Gastrocnemius medialis (tissue), 4 donors: ENCODE measurements around the gene LPCAT1. TPM values are rescaled to one million over a fixed set of nuclear protein-coding genes. Genes with fewer than 3 reads are reported as not detected.

Source experiments
- ATAC-seq, 2 donors: fragments of 150-250 bp; one replicate each; pipeline ENCODE4 v1.9.1; 2016
- DNase-seq, 2 donors: peaks; one replicate each; pipeline ENCODE4 v3.0.0-alpha.2; 2019
- H3K27ac ChIP-seq, 4 donors: fragments of 200-600 bp; sonication (generic); 1 replicate in 1 of 4; 2 replicates in 3 of 4; pipeline ENCODE4 v1.5.1; 2016 to 2018; ENCODE audit warnings: mild to moderate bottlenecking in 2 of 4, moderate library complexity in 1 of 4
- H3K27me3 ChIP-seq, 3 donors: fragments of 200-600 bp; sonication (generic) in 2 of 3; 1 replicate in 1 of 3; 2 replicates in 2 of 3; pipeline versions ENCODE4 v1.5.1 to v1.6.0; 2016 to 2019; ENCODE audit warnings: mild to moderate bottlenecking in 1 of 3, moderate library complexity in 1 of 3
- H3K36me3 ChIP-seq, 2 donors: fragments of 200-600 bp; sonication (generic) in 1 of 2; one replicate each; pipeline ENCODE4 v1.5.1; 2017 to 2018
- H3K4me1 ChIP-seq, 2 donors: fragments of 200-600 bp; sonication (generic) in 1 of 2; one replicate each; pipeline ENCODE4 v1.5.1; 2016 to 2017; ENCODE audit warnings: mild to moderate bottlenecking in 2 of 2
- H3K4me3 ChIP-seq, 4 donors: fragments of 200-600 bp; sonication (generic) in 3 of 4; 1 replicate in 1 of 4; 2 replicates in 3 of 4; pipeline ENCODE4 v1.5.1; 2016 to 2019; ENCODE audit warnings: mild to moderate bottlenecking in 2 of 4
- H3K9me3 ChIP-seq, 3 donors: fragments of 200-600 bp; sonication (generic) in 2 of 3; 1 replicate in 1 of 3; 2 replicates in 2 of 3; pipeline ENCODE4 v1.5.1; 2016 to 2019
- POLR2A ChIP-seq, 2 donors: fragments of 450-650 bp; IDR thresholded peaks; one replicate each; pipeline ENCODE4 v1.6.1; 2017; ENCODE audit warnings: antibody characterized with exemption in 2 of 2, mild to moderate bottlenecking in 2 of 2, moderate library complexity in 2 of 2
- in situ Hi-C, 4 donors: fragments of 200-750 bp; cut with MboI; loops; one replicate each; pipeline versions ENCODE4 v1.15.0 to v1.8.0; 2017; ENCODE audit warnings: low sequenced_read_pairs in 4 of 4
- intact Hi-C: fragments of 100-400 bp; cut with DNase I; formaldehyde crosslinking; loops from one replicate; pipeline ENCODE4 v1.15.1; 2023; ENCODE audit warnings: low total_unique reads
- total RNA-seq, 4 donors: library from RNA; depleted of rRNA; stranded (reverse); fragments of >200 nt; gene quantifications; one replicate each; pipeline versions ENCODE4 v1.1.0 to v1.2.3, GENCODE V29; 2016
- TF ChIP-seq, protein P1 (sequence below), 5 experiments: fragments of 450-650 bp in 3 of 5; fragments of 200-600 bp in 2 of 5; sonication (generic) in 2 of 5; IDR thresholded peaks in 4 of 5; conservative IDR thresholded peaks in 1 of 5; 1 replicate in 4 of 5; 2 replicates in 1 of 5; pipeline ENCODE4 v1.5.1; 2016 to 2019; ENCODE audit warnings: antibody characterized with exemption in 5 of 5, mild to moderate bottlenecking in 3 of 5, moderate library complexity in 3 of 5

The LPCAT1 gene
- total RNA-seq, 4 donors from 2014 or later: 1.4 to 9.2 (median 4.2) TPM

GRCh38 chr5:1418238-1418920, 105.4 kb downstream of the LPCAT1 start:
- intact Hi-C loops (no loop called here), in situ Hi-C loops (no loop called here)
- Histone ChIP-seq H3K27ac (no peak overlapping the region), H3K27me3 (peaks cover under 1 to 6% (median under 1%) of the 10 kb centered on the region in 3 donors), H3K9me3 (no peaks in the 10 kb centered on the region), H3K4me3 (no peak overlapping the region), H3K4me1 (no peaks in the 10 kb centered on the region), H3K36me3 (no peaks in the 10 kb centered on the region)
- ATAC-seq (no peak), DNase-seq (no peak)
- TF ChIP-seq, protein P1, sequence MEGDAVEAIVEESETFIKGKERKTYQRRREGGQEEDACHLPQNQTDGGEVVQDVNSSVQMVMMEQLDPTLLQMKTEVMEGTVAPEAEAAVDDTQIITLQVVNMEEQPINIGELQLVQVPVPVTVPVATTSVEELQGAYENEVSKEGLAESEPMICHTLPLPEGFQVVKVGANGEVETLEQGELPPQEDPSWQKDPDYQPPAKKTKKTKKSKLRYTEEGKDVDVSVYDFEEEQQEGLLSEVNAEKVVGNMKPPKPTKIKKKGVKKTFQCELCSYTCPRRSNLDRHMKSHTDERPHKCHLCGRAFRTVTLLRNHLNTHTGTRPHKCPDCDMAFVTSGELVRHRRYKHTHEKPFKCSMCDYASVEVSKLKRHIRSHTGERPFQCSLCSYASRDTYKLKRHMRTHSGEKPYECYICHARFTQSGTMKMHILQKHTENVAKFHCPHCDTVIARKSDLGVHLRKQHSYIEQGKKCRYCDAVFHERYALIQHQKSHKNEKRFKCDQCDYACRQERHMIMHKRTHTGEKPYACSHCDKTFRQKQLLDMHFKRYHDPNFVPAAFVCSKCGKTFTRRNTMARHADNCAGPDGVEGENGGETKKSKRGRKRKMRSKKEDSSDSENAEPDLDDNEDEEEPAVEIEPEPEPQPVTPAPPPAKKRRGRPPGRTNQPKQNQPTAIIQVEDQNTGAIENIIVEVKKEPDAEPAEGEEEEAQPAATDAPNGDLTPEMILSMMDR (IDR thresholded peaks at IDR 0.05 in 4 of 5, conservative IDR thresholded peaks at IDR 0.05 in 1 of 5): no peak

DNA sequence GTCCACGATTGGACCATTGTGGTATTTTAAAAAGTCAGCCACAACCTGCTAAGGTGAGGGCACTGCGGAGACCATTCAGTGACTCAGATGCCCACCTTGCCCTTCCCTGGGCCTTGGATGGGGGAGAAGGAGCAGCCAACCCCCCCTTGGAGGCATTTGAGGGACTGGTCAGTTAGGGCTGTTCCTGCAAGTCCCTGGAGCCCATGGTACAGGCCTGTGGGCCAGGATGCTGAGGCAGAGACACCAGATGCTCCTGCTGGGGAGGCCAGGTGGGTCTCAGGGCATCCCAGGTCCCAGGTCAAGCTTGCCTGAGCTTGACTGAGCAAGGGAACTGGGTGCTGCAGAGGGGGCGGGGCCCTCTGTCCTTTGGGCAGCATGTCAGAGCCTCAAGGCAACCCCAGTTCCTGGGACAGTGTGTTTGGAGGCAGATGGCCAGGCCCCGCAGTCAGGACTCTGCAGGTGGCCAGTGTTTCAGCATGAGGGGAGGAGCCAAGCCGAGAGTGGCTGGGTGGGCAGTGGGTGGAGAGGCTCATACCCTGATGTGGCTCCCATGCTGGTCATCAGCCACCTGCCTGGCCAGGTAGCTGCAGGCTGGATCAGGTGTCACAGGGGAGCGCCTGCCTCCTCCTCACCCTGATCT, 106.1 kb downstream of the LPCAT1 start:
- Histone ChIP-seq H3K4me1 (no peaks in the 10 kb centered on the region), H3K27ac (no peak overlapping the region), H3K27me3 (peaks cover 4 to 10% (median 5%) of the 10 kb centered on the region in 3 donors), H3K9me3 (no peaks in the 10 kb centered on the region), H3K4me3 (no peak overlapping the region), H3K36me3 (no peaks in the 10 kb centered on the region)
- DNase-seq: no peak
- intact Hi-C loops (no loop called here), in situ Hi-C loops (no loop called here)
- no peak for TF ChIP-seq POLR2A (IDR thresholded peaks at IDR 0.05)
- TF ChIP-seq, protein P1 (IDR thresholded peaks at IDR 0.05 in 4 of 5, conservative IDR thresholded peaks at IDR 0.05 in 1 of 5): no peak
- no peak for ATAC-seq

GRCh38 chr5:1416856-1417469, 106.8 kb downstream of the LPCAT1 start:
- Histone ChIP-seq H3K4me3 (no peak overlapping the region), H3K4me1 (no peaks in the 10 kb centered on the region), H3K9me3 (no peaks in the 10 kb centered on the region), H3K36me3 (no peaks in the 10 kb centered on the region), H3K27ac (no peak overlapping the region), H3K27me3 (peaks cover 4 to 17% (median 11%) of the 10 kb centered on the region in 3 donors)
- DNase-seq (no peak), ATAC-seq (no peak)
- TF ChIP-seq, protein P1 (IDR thresholded peaks at IDR 0.05 in 4 of 5, conservative IDR thresholded peaks at IDR 0.05 in 1 of 5): no peak
- no peak for TF ChIP-seq POLR2A (IDR thresholded peaks at IDR 0.05)
- intact Hi-C loops: no loop called here
- in situ Hi-C loops: no loop called here

GRCh38 chr5:1415626-1416360, 108.0 kb downstream of the LPCAT1 start:
- Histone ChIP-seq H3K27me3 (peaks cover 4 to 24% (median 16%) of the 10 kb centered on the region in 3 donors), H3K4me1 (no peaks in the 10 kb centered on the region), H3K36me3 (no peaks in the 10 kb centered on the region), H3K27ac (no peak overlapping the region), H3K4me3 (no peak overlapping the region), H3K9me3 (no peaks in the 10 kb centered on the region)
- TF ChIP-seq POLR2A (IDR thresholded peaks at IDR 0.05): no peak
- TF ChIP-seq, protein P1 (IDR thresholded peaks at IDR 0.05 in 4 of 5, conservative IDR thresholded peaks at IDR 0.05 in 1 of 5): no peak
- ATAC-seq: no peak
- no peak for DNase-seq
- in situ Hi-C loops: no loop called here
- intact Hi-C loops: no loop called here
